ENCODE results near the gene LIN52. TPM values are rescaled to one million over a fixed set of nuclear protein-coding genes. Genes with fewer than 3 reads are reported as not detected.

Gene LIN52
- total and polyA plus RNA-seq, 2 of the 8 experiments (the other 6 are each of a cell fraction or from before 2014, with no cell fraction given), result 6.8 to 11.6 TPM

DNA sequence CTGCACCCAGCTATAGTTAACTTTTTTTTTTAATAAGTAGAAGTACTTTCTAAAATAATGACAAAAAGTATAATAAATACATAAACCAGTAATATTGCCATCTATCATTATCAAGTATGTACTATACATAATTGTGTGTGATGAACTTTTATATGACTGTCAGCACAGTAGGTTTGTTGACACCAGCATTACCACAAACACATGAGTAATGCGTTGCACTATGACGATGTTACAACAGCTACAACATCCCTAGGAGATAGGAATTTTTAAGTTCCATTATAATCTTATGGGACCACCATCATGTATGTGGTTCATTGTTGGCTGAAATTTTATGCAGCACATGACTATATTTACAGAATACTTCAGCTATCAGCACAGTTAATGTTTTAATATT is 91.6 kb downstream of the LIN52 start:
- no peak overlapping the region for H2AK5ac ChIP-seq (ENCODE audit: low read depth, low read length)
- POLR2A ChIA-PET (ENCODE audit: partially characterized antibody), result no interaction called here
- no peak overlapping the region for H3K4me3 ChIP-seq (ENCODE audit: extremely low read depth in 1 of 4, insufficient read depth in 2 of 4, low read depth in 3 of 4, low read length in 4 of 4)
- no peak overlapping the region for H3K9ac ChIP-seq (replicated peaks in 1 of 4; ENCODE audit: extremely low read depth in 1 of 4, low read depth in 3 of 4, low read length in 3 of 4)
- H4K8ac ChIP-seq (ENCODE audit: extremely low read depth, insufficient read depth, low read length), result no peak overlapping the region
- no peak overlapping the region for H2BK5ac ChIP-seq (ENCODE audit: low read depth, low read length)
- no peak overlapping the region for H3K23ac ChIP-seq (ENCODE audit: insufficient read length)
- FAIRE-seq, result no peak
- H4K20me1 ChIP-seq (replicated peaks in 1 of 2; ENCODE audit: control insufficient read depth in 1 of 2, insufficient read depth in 2 of 2, low read length in 2 of 2), result no peaks in the 10 kb centered on the region
- H3K18ac ChIP-seq (ENCODE audit: extremely low read depth, low read length), result no peak overlapping the region
- no peak overlapping the region for H3K14ac ChIP-seq (ENCODE audit: insufficient read length)
- H2BK12ac ChIP-seq (ENCODE audit: low read depth, low read length), result no peak overlapping the region
- no peak overlapping the region for H3K4ac ChIP-seq (replicated peaks; ENCODE audit: insufficient read length, low read depth, low read length)
- no peak overlapping the region for H3K4me2 ChIP-seq (ENCODE audit: insufficient read depth in 1 of 2, low read depth in 2 of 2, low read length in 2 of 2)
- CTCF ChIA-PET (ENCODE audit: partially characterized antibody), result interaction anchor here (1.3 kb wide), 1 partner anchor 70 kb away, joined by 5 read pairs; no protein-coding TSS in a partner anchor
- no peaks in the 10 kb centered on the region for H3K36me3 ChIP-seq (ENCODE audit: control insufficient read depth in 2 of 4, insufficient read depth in 4 of 4, low read length in 3 of 4)
- H2BK120ac ChIP-seq (replicated peaks; ENCODE audit: low read depth, low read length), result no peak overlapping the region
- no peak for DNase-seq (ENCODE audit: low read depth in 1 of 2, low spot score in 2 of 2)
- TF ChIP-seq RXRA (IDR thresholded peaks at IDR 0.05; ENCODE audit: insufficient read depth, low read depth, low read length) (no peak), CBX5 (IDR thresholded peaks at IDR 0.05; ENCODE audit: low read depth, low read length) (no peak), TAF1 (IDR thresholded peaks at IDR 0.05; ENCODE audit: low read depth, low read length) (no peak), CBX8 (IDR thresholded peaks at IDR 0.05; ENCODE audit: borderline replicate concordance, low read depth, low read length) (no peak), ASH2L (IDR thresholded peaks at IDR 0.05; ENCODE audit: low read length) (no peak), CHD1 (IDR thresholded peaks at IDR 0.05; ENCODE audit: low read depth, low read length) (no peak), HDAC6 (IDR thresholded peaks at IDR 0.05; ENCODE audit: low read depth, low read length) (no peak)
- TF ChIP-seq, protein P1, sequence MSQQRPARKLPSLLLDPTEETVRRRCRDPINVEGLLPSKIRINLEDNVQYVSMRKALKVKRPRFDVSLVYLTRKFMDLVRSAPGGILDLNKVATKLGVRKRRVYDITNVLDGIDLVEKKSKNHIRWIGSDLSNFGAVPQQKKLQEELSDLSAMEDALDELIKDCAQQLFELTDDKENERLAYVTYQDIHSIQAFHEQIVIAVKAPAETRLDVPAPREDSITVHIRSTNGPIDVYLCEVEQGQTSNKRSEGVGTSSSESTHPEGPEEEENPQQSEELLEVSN (IDR thresholded peaks at IDR 0.05), result no peak
- TF ChIP-seq, protein P2, sequence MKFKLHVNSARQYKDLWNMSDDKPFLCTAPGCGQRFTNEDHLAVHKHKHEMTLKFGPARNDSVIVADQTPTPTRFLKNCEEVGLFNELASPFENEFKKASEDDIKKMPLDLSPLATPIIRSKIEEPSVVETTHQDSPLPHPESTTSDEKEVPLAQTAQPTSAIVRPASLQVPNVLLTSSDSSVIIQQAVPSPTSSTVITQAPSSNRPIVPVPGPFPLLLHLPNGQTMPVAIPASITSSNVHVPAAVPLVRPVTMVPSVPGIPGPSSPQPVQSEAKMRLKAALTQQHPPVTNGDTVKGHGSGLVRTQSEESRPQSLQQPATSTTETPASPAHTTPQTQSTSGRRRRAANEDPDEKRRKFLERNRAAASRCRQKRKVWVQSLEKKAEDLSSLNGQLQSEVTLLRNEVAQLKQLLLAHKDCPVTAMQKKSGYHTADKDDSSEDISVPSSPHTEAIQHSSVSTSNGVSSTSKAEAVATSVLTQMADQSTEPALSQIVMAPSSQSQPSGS (IDR thresholded peaks at IDR 0.05; ENCODE audit: low read length), result no peak
- no peak overlapping the region for H2BK15ac ChIP-seq (ENCODE audit: low read length)
- H3K79me1 ChIP-seq (ENCODE audit: low read depth, low read length), result no peaks in the 10 kb centered on the region
- H3K23me2 ChIP-seq (ENCODE audit: low read depth, low read length), result no peaks in the 10 kb centered on the region
- H3K56ac ChIP-seq (replicated peaks; ENCODE audit: insufficient read length, low read depth, low read length), result no peak overlapping the region
- no peaks in the 10 kb centered on the region for H3K79me2 ChIP-seq (ENCODE audit: control insufficient read depth in 1 of 2, insufficient read depth in 2 of 2, low read length in 2 of 2)
- H3K27ac ChIP-seq (ENCODE audit: low read depth, low read length), result no peak overlapping the region
- no peak overlapping the region for H2BK20ac ChIP-seq (ENCODE audit: low read length)
- no peaks in the 10 kb centered on the region; a peak in 1 of 4 replicates for H3K9me3 ChIP-seq (ENCODE audit: insufficient read depth in 2 of 2, low read depth in 1 of 2, low read length in 1 of 2)
- no peak overlapping the region for H4K91ac ChIP-seq (replicated peaks; ENCODE audit: insufficient read length, low read length)
- no peaks in the 10 kb centered on the region for H3K27me3 ChIP-seq (replicated peaks in 1 of 4; ENCODE audit: control insufficient read depth in 3 of 4, extremely low read depth in 1 of 4, insufficient read depth in 3 of 4, low read length in 3 of 4)
- WGBS, 2 experiments (ENCODE audit: extremely low coverage in 1 of 2, insufficient coverage in 1 of 2, insufficient read length in 1 of 2, insufficient replicate concordance in 2 of 2, low coverage in 1 of 2, low lambda C conversion rate in 2 of 2, missing lambda C conversion rate in 1 of 2), result 87% methylated on average over 2 of the region's 2 CpGs; no CpG with 5 or more reads in 1 of the 2 experiments
- H3K4me1 ChIP-seq (replicated peaks in 1 of 4; ENCODE audit: control insufficient read depth in 3 of 4, insufficient read depth in 4 of 4, low read length in 3 of 4), result no peaks in the 10 kb centered on the region
- no peak overlapping the region for H2AFZ ChIP-seq (ENCODE audit: low read length)
- H4K5ac ChIP-seq (ENCODE audit: insufficient read length, low read depth, low read length), result no peak overlapping the region

Measured in H1 (cell line).